HG03558 (cell line): ENCODE measurements around the gene AK9.
"Not testable (repeated sequence)": the region's sequence is repeated elsewhere in the genome, so short reads cannot be mapped to it uniquely, and the experiment has no call there.

Experiments used
- ATAC-seq: cut with Tn5 transposase; IDR thresholded peaks from one replicate; pipeline ENCODE4 v1.9.1; 2021; ENCODE audit warnings: moderate number of reproducible peaks; ENCODE audit not compliant: unreplicated experiment; ENCODE audit errors: extremely low read depth

AK9 gene

GRCh38 chr6:109690737-109691621 is at the start of gene AK9, which contains the start of gene FIG4:
Gene AK9 (minus strand): TSS chr6:109691202. CDS start chr6:109675745, 15,457 bp downstream.
Gene FIG4 (plus strand): TSS chr6:109691296. CDS start chr6:109691436, 140 bp downstream.
- ATAC-seq, result peak; percentile 84

DNA sequence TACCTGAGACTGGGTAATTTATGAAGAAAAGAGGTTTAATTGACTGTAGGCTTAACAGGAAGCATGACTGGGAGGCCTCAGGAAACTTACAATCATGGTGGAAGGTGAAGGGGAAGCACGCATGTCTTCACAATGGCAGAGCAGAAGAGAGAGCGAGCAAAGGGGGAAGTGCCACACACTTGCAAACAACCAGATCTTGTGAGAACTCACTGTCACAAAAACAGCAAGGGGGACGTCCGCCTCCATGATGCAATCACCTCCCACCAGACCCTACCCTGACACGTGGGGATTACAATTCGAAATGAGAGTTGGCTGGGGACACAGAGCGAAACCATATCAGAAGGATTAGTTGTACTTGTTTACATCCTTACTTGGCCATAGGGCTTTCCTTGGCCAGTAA is 49.8 kb upstream of the AK9 start:
- no peak for ATAC-seq

- no peak for ATAC-seq
Observed at GRCh38 chr6:109739686-109740085, 48.7 kb upstream of the AK9 start.

DNA sequence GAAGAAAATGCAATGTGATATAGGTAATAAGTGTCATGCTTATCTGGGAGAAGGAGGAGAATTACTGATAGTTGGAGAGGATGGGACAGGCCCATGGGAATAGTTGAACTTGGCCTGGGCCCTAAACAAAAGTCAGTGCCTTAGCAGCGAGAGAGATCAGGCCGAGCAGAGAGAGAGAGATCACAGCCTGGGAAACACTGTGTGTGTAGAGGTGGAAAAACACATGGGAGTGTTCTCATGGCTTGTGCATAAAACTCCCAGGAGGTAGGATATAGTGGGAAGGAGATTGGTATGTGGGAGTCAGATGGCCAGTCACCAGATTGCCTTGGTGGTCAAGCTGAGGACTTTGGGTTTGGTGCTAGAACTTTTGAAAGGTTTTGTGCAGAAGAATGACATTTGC is 47.7 kb upstream of the AK9 start:
- no peak for ATAC-seq

GRCh38 chr6:109738255-109738654 is 47.3 kb upstream of the AK9 start:
- no peak for ATAC-seq

DNA sequence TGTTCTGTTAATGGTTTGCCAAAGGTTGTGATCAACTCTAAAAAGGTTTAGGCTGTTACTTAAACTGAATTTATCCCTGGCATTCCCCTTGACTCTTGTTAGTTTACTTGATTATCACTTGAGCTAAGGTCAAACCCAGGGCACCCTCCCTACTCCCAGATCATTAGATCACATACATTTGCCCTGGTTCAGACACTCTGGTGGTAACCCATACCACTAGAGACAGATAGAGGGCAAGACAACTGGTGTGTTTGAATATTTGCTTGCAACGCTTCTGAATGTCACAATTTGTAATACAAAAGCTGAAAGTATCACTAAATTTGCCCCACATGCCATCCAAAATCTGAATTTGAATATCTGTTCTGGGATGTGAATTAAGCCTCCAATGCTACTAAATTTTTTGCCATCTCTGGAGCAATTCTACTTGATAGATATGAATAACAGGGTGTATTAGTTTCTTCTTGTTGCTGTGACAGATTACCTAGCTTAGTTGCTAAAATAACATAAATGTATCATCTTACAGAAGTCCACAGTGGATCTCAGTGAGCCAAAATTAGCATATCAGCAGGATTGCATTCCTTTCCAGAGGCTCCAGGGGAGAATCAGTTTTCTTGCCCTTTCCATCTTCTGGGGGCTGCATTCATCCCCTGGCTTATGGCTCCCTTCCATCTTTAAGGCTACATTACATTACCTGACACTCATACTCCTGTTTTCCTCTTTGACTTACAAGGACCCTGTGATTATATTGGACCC is 45.4 kb upstream of the AK9 start:
- ATAC-seq, result no peak

GRCh38 chr6:109725250-109725649 is 34.2 kb upstream of the AK9 start:
- ATAC-seq, result not testable (repeated sequence)

GRCh38 chr6:109722564-109723254 is 31.7 kb upstream of the AK9 start:
- ATAC-seq, result no peak

- ATAC-seq, result no peak
Observed at GRCh38 chr6:109722011-109722410, 31.0 kb upstream of the AK9 start.

DNA sequence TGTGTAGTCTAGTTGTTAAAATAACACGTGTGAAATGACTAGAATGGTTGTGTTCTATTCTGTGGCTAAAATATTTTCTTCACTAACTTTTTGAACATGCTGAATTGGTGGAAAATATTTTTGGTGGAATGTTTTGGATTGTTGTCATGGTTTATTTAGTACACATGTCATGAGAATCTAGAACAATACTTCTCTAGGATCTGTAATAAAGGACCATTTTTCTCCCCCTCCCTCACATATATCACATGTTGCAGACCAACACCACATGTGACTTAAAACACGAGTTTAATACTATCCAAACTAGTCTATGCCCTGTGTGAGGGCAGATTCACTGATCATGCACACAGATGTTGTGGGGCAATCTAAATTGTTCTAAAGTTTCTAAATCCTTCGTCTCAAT is 29.3 kb upstream of the AK9 start:
- no peak for ATAC-seq

- ATAC-seq, result no peak
Observed at GRCh38 chr6:109718991-109719390, 28.0 kb upstream of the AK9 start.

GRCh38 chr6:109717971-109718370 is 27.0 kb upstream of the AK9 start:
- ATAC-seq, result no peak

GRCh38 chr6:109715616-109716015 is 24.6 kb upstream of the AK9 start:
- ATAC-seq, result no peak

- no peak for ATAC-seq
Observed at GRCh38 chr6:109714611-109715010, 23.6 kb upstream of the AK9 start.

DNA sequence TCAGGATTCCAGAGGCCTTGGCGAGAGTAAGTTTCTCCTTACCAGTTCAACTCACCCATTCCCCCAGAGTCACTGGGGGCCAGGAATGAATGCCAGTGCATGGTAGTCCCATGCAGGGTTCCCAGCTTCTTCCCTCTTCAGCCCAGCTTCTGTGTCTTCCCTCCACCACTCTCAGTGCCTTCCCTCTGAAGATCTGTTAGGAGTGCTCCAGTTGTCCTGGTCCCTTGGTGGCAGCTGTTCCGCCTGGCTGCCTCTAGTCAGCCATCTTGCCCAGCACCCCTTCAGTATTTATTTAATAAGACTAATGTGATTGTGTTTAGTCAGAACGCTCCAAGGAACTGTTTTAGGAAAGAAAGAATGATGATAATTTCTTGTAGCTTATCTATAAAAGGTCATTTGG is 23.2 kb upstream of the AK9 start:
- ATAC-seq, result no peak

GRCh38 chr6:109713097-109713496 is 22.1 kb upstream of the AK9 start:
- ATAC-seq, result no peak

DNA sequence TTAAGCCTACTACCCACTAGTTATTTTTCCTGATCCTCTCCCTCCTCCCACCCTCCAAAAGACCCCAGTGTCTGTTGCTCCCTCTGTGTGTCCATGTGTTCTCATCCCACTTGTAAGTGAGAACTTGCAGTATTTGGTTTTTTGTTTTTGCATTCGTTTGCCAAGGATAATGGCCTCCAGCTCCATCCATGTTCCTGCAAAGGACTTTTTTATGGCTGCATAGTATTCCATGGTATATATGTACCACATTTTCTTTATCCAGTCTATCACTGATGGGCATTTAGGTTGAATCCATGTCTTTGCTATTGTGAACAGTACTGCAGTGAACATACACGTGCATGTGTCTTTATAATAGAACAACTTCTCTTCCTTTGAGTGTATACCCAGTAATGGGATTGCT is 17.1 kb upstream of the AK9 start:
- ATAC-seq, result not testable (repeated sequence)

DNA sequence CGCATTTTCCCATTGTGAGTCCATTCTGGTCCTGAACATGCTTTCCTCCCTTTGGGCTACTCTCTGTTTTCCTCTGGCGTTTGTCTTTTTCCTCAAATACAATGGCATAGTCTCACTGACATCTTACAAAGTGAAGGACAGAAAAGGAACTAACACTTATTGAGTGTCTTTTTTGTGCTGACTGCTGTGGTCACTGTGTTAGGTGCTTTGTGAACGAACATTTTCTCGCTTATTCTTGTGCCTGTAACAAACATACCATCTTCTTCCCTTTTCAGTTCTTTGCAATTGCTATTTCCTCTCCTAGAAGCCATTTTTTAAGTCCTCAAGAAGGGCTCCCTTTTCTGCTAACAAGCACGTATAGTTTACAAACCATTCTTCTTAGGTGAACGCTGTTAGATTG is 15.5 kb upstream of the AK9 start:
- no peak for ATAC-seq

GRCh38 chr6:109705258-109705657 is 14.3 kb upstream of the AK9 start:
- peak; percentile 93 for ATAC-seq

GRCh38 chr6:109702791-109703190 is 11.8 kb upstream of the AK9 start:
- no peak for ATAC-seq

DNA sequence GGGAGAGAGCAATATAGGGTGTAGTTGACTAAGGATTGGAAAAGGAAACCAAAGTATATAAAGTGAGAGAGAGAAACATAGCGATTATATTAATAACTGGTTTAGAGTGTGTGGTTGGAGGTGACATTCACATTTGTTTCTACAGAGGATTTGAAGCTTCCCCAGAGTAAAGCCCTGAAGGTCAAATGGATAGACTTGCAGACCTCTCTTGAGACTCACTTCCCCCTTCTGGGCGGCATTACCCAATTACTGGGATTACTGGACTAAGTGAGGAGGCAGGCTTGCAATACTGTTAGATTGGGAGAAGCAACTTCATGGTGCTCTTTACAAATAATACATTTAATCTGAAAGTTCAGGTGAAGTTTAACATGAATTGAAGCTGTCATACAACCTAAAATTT is 10.8 kb upstream of the AK9 start:
- no peak for ATAC-seq
